ENCODE results near the gene SRMS. TPM values are rescaled to one million over a fixed set of nuclear protein-coding genes. Genes with fewer than 3 reads are reported as not detected.

Gene SRMS
- total RNA-seq, 1 experiment from 2014 or later: 0.22 TPM

- no peak overlapping the region for H3K9ac ChIP-seq (ENCODE audit: low read length)
- H3K27ac ChIP-seq (ENCODE audit: low read length): no peak overlapping the region
- no peak overlapping the region for H2AFZ ChIP-seq (ENCODE audit: low read length)
- peaks cover 11% of the 10 kb centered on the region for H3K79me2 ChIP-seq (ENCODE audit: low read length)
- H3K4me1 ChIP-seq (ENCODE audit: insufficient read depth, low read length): peaks cover 4% of the 10 kb centered on the region
- ChIA-PET POLR2A (ENCODE audit: unreplicated experiment) (no interaction called here), CTCF (no interaction called here)
- peaks cover 17% of the 10 kb centered on the region for H3K36me3 ChIP-seq (ENCODE audit: low read depth, low read length)
- no peak overlapping the region for H3K4me2 ChIP-seq (ENCODE audit: low read length)
- H3K9me2 ChIP-seq (replicated peaks; ENCODE audit: low read length): no peaks in the 10 kb centered on the region
- H3K27me3 ChIP-seq (ENCODE audit: low read length): no peaks in the 10 kb centered on the region
- H3K4me3 ChIP-seq (ENCODE audit: low read length): no peak overlapping the region
- no peak for DNase-seq
- ATAC-seq: no peak
- H4K20me1 ChIP-seq (ENCODE audit: low read length): peaks cover 13% of the 10 kb centered on the region
- peaks cover 12% of the 10 kb centered on the region for H3F3A ChIP-seq (ENCODE audit: low read length, unreplicated experiment)
- H3K9me3 ChIP-seq (ENCODE audit: low read length): no peaks in the 10 kb centered on the region
- TF ChIP-seq EZH2phosphoT487 (IDR thresholded peaks at IDR 0.05; ENCODE audit: borderline replicate concordance, low read length) (no peak), EZH2 (IDR thresholded peaks at IDR 0.05; ENCODE audit: low read length, unreplicated experiment) (no peak), CTCF (conservative IDR thresholded peaks at IDR 0.05; ENCODE audit: low read depth, low read length) (no peak)
- no TSS peak for BruUV-seq (replicated peaks)
- intact Hi-C loops (cut with micrococcal nuclease): no loop called here
These were observed 20.4 kb downstream of the SRMS start for GRCh38 chr20:63527184-63527583.

GRCh38 chr20:63525971-63526370, 21.6 kb downstream of the SRMS start:
- peaks cover 24% of the 10 kb centered on the region for H3K36me3 ChIP-seq (ENCODE audit: low read depth, low read length)
- POLR2A ChIA-PET (ENCODE audit: unreplicated experiment): no interaction called here
- DNase-seq: no peak
- BruUV-seq (replicated peaks): no TSS peak
- CTCF ChIA-PET: no interaction called here
- no peak overlapping the region for H3K4me3 ChIP-seq (ENCODE audit: low read length)
- no peak overlapping the region for H3K4me2 ChIP-seq (ENCODE audit: low read length)
- intact Hi-C loops (cut with micrococcal nuclease): no loop called here
- H3K27ac ChIP-seq (ENCODE audit: low read length): no peak overlapping the region
- no peak overlapping the region for H2AFZ ChIP-seq (ENCODE audit: low read length)
- TF ChIP-seq EZH2phosphoT487 (IDR thresholded peaks at IDR 0.05; ENCODE audit: borderline replicate concordance, low read length) (no peak), EZH2 (IDR thresholded peaks at IDR 0.05; ENCODE audit: low read length, unreplicated experiment) (no peak), CTCF (conservative IDR thresholded peaks at IDR 0.05; ENCODE audit: low read depth, low read length) (no peak)
- peaks cover 12% of the 10 kb centered on the region for H3F3A ChIP-seq (ENCODE audit: low read length, unreplicated experiment)
- no peak overlapping the region for H3K9ac ChIP-seq (ENCODE audit: low read length)
- H3K9me3 ChIP-seq (ENCODE audit: low read length): no peaks in the 10 kb centered on the region
- peaks cover 7% of the 10 kb centered on the region for H3K4me1 ChIP-seq (ENCODE audit: insufficient read depth, low read length)
- peaks cover 22% of the 10 kb centered on the region for H3K79me2 ChIP-seq (ENCODE audit: low read length)
- ATAC-seq: no peak
- H3K9me2 ChIP-seq (replicated peaks; ENCODE audit: low read length): no peaks in the 10 kb centered on the region
- H4K20me1 ChIP-seq (ENCODE audit: low read length): peaks cover 24% of the 10 kb centered on the region
- H3K27me3 ChIP-seq (ENCODE audit: low read length): no peaks in the 10 kb centered on the region

GRCh38 chr20:63525185-63525584, 22.4 kb downstream of the SRMS start:
- POLR2A ChIA-PET (ENCODE audit: unreplicated experiment): interaction anchor here (0.6 kb wide), 1 partner anchor 133 kb away, joined by 11 read pairs; no protein-coding TSS in a partner anchor
- no peaks in the 10 kb centered on the region for H3K9me3 ChIP-seq (ENCODE audit: low read length)
- H3F3A ChIP-seq (ENCODE audit: low read length, unreplicated experiment): peaks cover 12% of the 10 kb centered on the region
- peaks cover 7% of the 10 kb centered on the region for H3K4me1 ChIP-seq (ENCODE audit: insufficient read depth, low read length)
- no peak overlapping the region for H3K4me2 ChIP-seq (ENCODE audit: low read length)
- ATAC-seq (no peak), DNase-seq (no peak)
- CTCF ChIA-PET: no interaction called here
- no TSS peak for BruUV-seq (replicated peaks)
- intact Hi-C loops (cut with micrococcal nuclease): no loop called here
- H3K27ac ChIP-seq (ENCODE audit: low read length): no peak overlapping the region
- no peaks in the 10 kb centered on the region for H3K9me2 ChIP-seq (replicated peaks; ENCODE audit: low read length)
- H3K27me3 ChIP-seq (ENCODE audit: low read length): no peaks in the 10 kb centered on the region
- H3K9ac ChIP-seq (ENCODE audit: low read length): no peak overlapping the region
- TF ChIP-seq EZH2phosphoT487 (IDR thresholded peaks at IDR 0.05; ENCODE audit: borderline replicate concordance, low read length): no peak
- TF ChIP-seq CTCF (conservative IDR thresholded peaks at IDR 0.05; ENCODE audit: low read depth, low read length): no peak
- no peak for TF ChIP-seq EZH2 (IDR thresholded peaks at IDR 0.05; ENCODE audit: low read length, unreplicated experiment)
- H3K79me2 ChIP-seq (ENCODE audit: low read length): peaks cover 23% of the 10 kb centered on the region
- peaks cover 24% of the 10 kb centered on the region for H3K36me3 ChIP-seq (ENCODE audit: low read depth, low read length)
- H2AFZ ChIP-seq (ENCODE audit: low read length): no peak overlapping the region
- H4K20me1 ChIP-seq (ENCODE audit: low read length): peaks cover 24% of the 10 kb centered on the region
- no peak overlapping the region for H3K4me3 ChIP-seq (ENCODE audit: low read length)

Data from PC-3 (cell line).